NCI-H1436 treated with DMSO at 0.1 percent for 48 hours (cell line): ENCODE results near the gene LCE4A.

Source experiments
- DNase-seq: peaks from one replicate; lab custom pipeline; 2025; lab: John Stamatoyannopoulos, UW

LCE4A gene

DNA sequence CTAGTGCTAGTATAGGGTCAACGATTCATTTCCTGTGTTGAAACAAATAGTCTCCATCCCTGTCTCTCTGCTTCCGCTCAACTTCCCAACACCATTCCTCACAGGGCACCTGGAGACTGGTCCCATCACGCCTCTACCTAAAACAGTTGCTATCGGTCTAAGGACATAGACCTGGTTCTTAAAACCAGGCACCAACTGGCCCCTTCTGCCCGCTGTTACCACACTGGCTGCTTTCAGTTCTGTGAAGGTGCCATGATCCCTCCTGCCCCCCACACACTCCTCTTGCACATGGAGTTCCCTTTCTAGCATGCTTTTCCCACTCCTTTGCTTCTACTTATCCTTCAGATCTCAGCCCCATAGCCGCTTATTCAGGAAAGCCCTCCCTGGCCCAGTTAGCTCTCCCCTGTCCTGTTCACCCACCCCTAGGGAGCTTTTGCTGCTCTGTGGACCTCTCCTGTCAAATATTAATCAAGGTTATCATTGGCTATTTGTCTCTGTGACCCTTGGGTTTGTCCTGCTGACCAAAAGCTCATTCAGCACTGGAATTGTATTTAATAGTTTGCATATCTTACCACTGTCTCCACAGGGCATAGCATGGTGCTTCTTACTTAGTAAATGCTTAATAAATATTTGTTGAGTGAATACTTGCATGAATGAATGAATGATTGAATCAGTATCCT lies 37.9 kb downstream of the LCE4A start:
- DNase-seq: no peak

DNA sequence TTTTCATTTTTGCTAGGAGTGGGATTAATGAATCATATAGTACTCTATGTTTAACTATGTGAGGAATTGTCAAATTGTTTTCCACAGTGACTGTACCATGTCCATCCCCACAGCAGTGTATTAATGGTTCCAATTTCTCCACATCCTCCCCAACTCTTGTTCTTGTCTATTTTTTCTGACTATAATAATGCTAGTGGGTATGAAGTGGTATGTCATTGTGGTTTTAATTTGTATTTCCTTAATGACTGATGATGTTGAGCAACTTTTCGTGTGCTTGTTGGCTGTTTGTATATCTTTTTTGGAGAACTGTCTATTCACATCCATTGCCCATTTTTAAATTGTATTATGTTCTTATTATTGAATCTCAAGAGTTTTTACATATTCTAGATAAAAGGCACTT lies 39.9 kb downstream of the LCE4A start:
- no peak for DNase-seq

- DNase-seq: no peak
Observed at GRCh38 chr1:152752225-152752624, 44.3 kb downstream of the LCE4A start.

- DNase-seq: no peak
Observed at GRCh38 chr1:152753586-152753985, 45.6 kb downstream of the LCE4A start.

DNA sequence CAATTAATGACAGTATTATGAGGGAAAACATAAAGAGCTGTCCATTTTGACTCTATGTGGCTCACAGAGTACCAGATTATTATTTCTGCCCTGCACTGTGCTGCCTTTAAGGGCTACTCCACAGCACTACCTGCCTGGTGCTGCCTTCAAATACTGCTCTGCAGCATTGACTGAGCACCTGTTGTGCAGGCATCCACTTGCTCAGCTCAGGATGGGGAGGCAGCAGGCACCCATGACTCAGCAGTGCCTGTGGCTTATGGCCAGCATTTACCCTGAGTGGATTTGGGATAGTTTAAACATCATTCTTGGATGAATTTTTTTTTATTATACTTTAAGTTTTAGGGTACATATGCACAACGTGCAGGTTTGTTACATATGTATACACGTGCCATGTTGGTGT lies 48.9 kb downstream of the LCE4A start:
- DNase-seq: no peak

GRCh38 chr1:152757747-152758146 lies 49.8 kb downstream of the LCE4A start, which contains the start of gene KPRP:
KPRP (plus strand) TSS chr1:152758025; CDS start chr1:152759589, 1,564 bp downstream.
- no peak for DNase-seq

DNA sequence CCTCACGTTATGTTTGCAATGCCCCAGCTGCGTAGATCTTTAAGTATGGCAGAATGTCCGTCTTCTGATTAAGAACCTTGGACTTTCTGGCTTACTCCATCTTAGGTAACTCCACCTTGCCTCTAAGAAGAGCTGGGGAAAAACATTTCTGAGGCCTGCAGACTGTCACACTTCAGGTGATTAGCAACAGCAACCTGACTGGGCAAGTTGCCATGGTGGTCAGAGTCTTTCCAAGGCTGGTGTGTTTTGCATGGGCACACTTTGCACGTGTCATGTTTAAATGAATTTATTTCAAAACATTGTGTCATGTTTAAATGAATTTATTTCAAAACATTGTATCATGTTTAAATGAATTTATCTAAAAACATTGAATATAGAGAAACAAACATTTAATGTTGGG lies 50.7 kb downstream of the LCE4A start:
- no peak for DNase-seq
